HepG2 (cell line): ENCODE results near the gene SEMA7A. TPM values are rescaled to one million over a fixed set of nuclear protein-coding genes. Genes with fewer than 3 reads are reported as not detected.

Experiments
- CENPX ChIP-seq: sonication (generic); formaldehyde crosslinking; IDR thresholded peaks from 2 replicates; pipeline ENCODE4 v1.9.0; 2021; ENCODE audit warnings: mild to moderate bottlenecking, missing genetic modification reagents, moderate library complexity
- ETV5 ChIP-seq: IDR thresholded peaks from 2 replicates; pipeline ENCODE4 v1.6.1; 2018; ENCODE audit warnings: missing biosample characterization, missing genetic modification reagents, inconsistent platforms, borderline replicate concordance
- MAFK ChIP-seq, 2 experiments: IDR thresholded peaks in 1 of 2; conservative IDR thresholded peaks in 1 of 2; 2 replicates each; pipeline ENCODE4 v1.6.1; 2011; ENCODE audit warnings: improper control_type of control experiment in 2 of 2, low read length in 2 of 2
- MLXIP ChIP-seq: sonication (generic); formaldehyde crosslinking; IDR thresholded peaks from 2 replicates; pipeline ENCODE4 v1.9.0; 2021; ENCODE audit warnings: missing genetic modification reagents, borderline replicate concordance
- NRL ChIP-seq: sonication (generic); formaldehyde crosslinking; IDR thresholded peaks from 2 replicates; pipeline ENCODE4 v1.5.0; 2020; ENCODE audit warnings: missing genetic modification reagents, mild to moderate bottlenecking, moderate library complexity, borderline replicate concordance
- RXRB ChIP-seq: IDR thresholded peaks from 2 replicates; pipeline ENCODE4 v1.6.1; 2016; ENCODE audit warnings: borderline replicate concordance, missing genetic modification reagents, missing compliant biosample characterization
- SETDB1 ChIP-seq: sonication (generic); formaldehyde crosslinking; IDR thresholded peaks from 2 replicates; pipeline ENCODE4 v1.5.1; 2020; ENCODE audit warnings: missing genetic modification reagents, mild to moderate bottlenecking, borderline replicate concordance
- UBTF ChIP-seq: sonication (generic); formaldehyde crosslinking; IDR thresholded peaks from 2 replicates; pipeline ENCODE4 v1.4.0; 2020; ENCODE audit warnings: mild to moderate bottlenecking, missing genetic modification reagents
- ZFP41 ChIP-seq: sonication (generic); formaldehyde crosslinking; IDR thresholded peaks from 2 replicates; pipeline ENCODE4 v1.4.0; 2020; ENCODE audit warnings: mild to moderate bottlenecking, missing genetic modification reagents, borderline replicate concordance
- ZNF281 ChIP-seq: sonication (generic); formaldehyde crosslinking; IDR thresholded peaks from 2 replicates; pipeline ENCODE4 v1.4.0; 2020; ENCODE audit warnings: missing genetic modification reagents, borderline replicate concordance
- ZNF543 ChIP-seq: sonication (generic); formaldehyde crosslinking; IDR thresholded peaks from 2 replicates; pipeline ENCODE4 v1.4.0; 2020; ENCODE audit warnings: mild to moderate bottlenecking, missing genetic modification reagents
- ZNF570 ChIP-seq: sonication (generic); formaldehyde crosslinking; IDR thresholded peaks from 2 replicates; pipeline ENCODE4 v1.4.0; 2020; ENCODE audit warnings: mild to moderate bottlenecking, missing genetic modification reagents, borderline replicate concordance
- ZNF614 ChIP-seq: IDR thresholded peaks from 2 replicates; pipeline ENCODE4 v1.6.1; 2018; ENCODE audit warnings: missing biosample characterization, missing genetic modification reagents, inconsistent platforms, borderline replicate concordance
- ZNF687 ChIP-seq: sonication (generic); formaldehyde crosslinking; IDR thresholded peaks from 2 replicates; pipeline ENCODE4 v1.5.1; 2020; ENCODE audit warnings: mild to moderate bottlenecking, missing genetic modification reagents, moderate library complexity
- polyA plus RNA-seq, 8 experiments: library from polyadenylated mRNA; depleted of rRNA in 3 of 8; stranded (reverse) in 7 of 8; unstranded in 1 of 8; fragments of >200 nt; fragmentation: Illumina TruSeq in 4 of 8; extraction: Trizol in 4 of 8; gene quantifications; 2 replicates each; pipeline versions ENCODE4 v1.2.1 to v1.2.3, GENCODE V29; 2011 to 2016; ENCODE audit warnings: low read depth in 4 of 8, missing spikeins in 1 of 8, mixed read lengths in 1 of 8; ENCODE audit not compliant: insufficient read depth in 1 of 8
- total RNA-seq, 5 experiments: library from RNA; depleted of rRNA; stranded (reverse); fragments of >200 nt; fragmentation: Illumina TruSeq; extraction: Trizol; gene quantifications; 2 replicates each; pipeline ENCODE4 v1.2.3, GENCODE V29; 2016; ENCODE audit warnings: low read depth in 1 of 5

Gene SEMA7A
- total and polyA plus RNA-seq, 2 of the 13 experiments (the other 11 are each of a cell fraction or from before 2014, with no cell fraction given) = 9.0 to 15.8 TPM

- peak; percentile 74 for TF ChIP-seq UBTF (CRISPR knock-in tag)
- TF ChIP-seq SETDB1 = no peak
- peak; percentile 47; the same call in 1 of the 2 replicates for TF ChIP-seq NRL
- TF ChIP-seq ZNF543 = no peak
- no peak for TF ChIP-seq CENPX (CRISPR knock-in tag)
- peak; percentile 64; the same call in 1 of the 2 replicates for TF ChIP-seq RXRB (CRISPR knock-in tag)
- TF ChIP-seq MAFK (conservative IDR thresholded peaks at IDR 0.05 in 1 of 2, IDR thresholded peaks at IDR 0.05 in 1 of 2; ENCODE audit: low read length in 2 of 2) = no peak
- TF ChIP-seq MLXIP (CRISPR knock-in tag) = no peak
- TF ChIP-seq ZNF281 (CRISPR knock-in tag) = peak; percentile 84
- TF ChIP-seq ZNF687 (CRISPR knock-in tag) = peak; percentile 96
- 0 out of 2 replicates have a peak, but pooled peaks have one; percentile 45 for TF ChIP-seq ZNF614 (CRISPR knock-in tag)
- TF ChIP-seq ZNF570 (CRISPR knock-in tag) = no peak
- no peak for TF ChIP-seq ZFP41 (CRISPR knock-in tag)
- 0 out of 2 replicates have a peak, but pooled peaks have one; percentile 23 for TF ChIP-seq ETV5 (CRISPR knock-in tag)
Measured at GRCh38 chr15:74421302-74422245, 12.2 kb downstream of the SEMA7A start (continued).
